Central memory CD8-positive, alpha-beta T cell (primary cell): Measurements from ENCODE around the gene AP1G1.

Source experiments
- ATAC-seq: fragments of 150-1000 bp; cut with Tn5 transposase; replicated peaks from 2 replicates; pipeline ENCODE4 v1.10.0; 2022; ENCODE audit warnings: mild to moderate bottlenecking, moderate FRiP score, moderate number of reproducible peaks; ENCODE audit not compliant: poor library complexity, severe bottlenecking; ENCODE audit errors: extremely low read depth
- DNase-seq, 2 donors: peaks; one replicate each; pipeline ENCODE4 v3.0.0; 2021; ENCODE audit warnings: low spot score in 2 of 2
- H3K27ac Mint-ChIP-seq: one replicate; pipeline ENCODE4 v1.8.0; 2022; ENCODE audit warnings: low read depth, mild to moderate bottlenecking, moderate library complexity, mixed read lengths
- H3K27me3 Mint-ChIP-seq: one replicate; pipeline ENCODE4 v1.8.0; 2022; ENCODE audit warnings: mixed read lengths
- H3K36me3 Mint-ChIP-seq: one replicate; pipeline ENCODE4 v1.8.0; 2022; ENCODE audit warnings: mild to moderate bottlenecking, moderate library complexity, mixed read lengths; ENCODE audit not compliant: insufficient read depth
- H3K4me1 Mint-ChIP-seq: one replicate; pipeline ENCODE4 v1.8.0; 2022; ENCODE audit warnings: mixed read lengths
- H3K4me3 Mint-ChIP-seq: one replicate; pipeline ENCODE4 v1.8.0; 2022; ENCODE audit warnings: mild to moderate bottlenecking, moderate library complexity, mixed read lengths
- H3K9me3 Mint-ChIP-seq: one replicate; pipeline ENCODE4 v1.8.0; 2022; ENCODE audit warnings: mixed read lengths

AP1G1 gene

DNA sequence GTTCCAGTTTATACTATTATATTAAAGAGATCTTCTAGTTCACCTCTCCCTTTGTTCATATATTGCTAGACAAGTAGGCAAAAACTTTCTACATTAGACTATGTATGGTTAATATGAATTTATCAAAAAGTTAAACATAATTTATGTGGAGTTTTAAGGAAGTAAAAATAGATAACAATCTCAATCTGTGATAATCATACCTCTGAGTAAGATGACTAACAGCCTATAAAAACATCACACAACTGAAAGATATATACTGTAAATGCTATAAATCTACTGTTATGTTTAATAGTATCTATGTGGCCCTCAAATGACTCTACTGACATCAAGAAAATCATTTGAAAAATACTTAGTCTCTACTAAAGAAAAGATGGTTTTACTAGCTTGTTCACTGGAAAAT, 37.1 kb downstream of the AP1G1 start:
- no peak overlapping the region for H3K27ac Mint-ChIP-seq
- no peaks in the 10 kb centered on the region for H3K27me3 Mint-ChIP-seq
- no peak overlapping the region for H3K4me3 Mint-ChIP-seq
- peaks cover 11% of the 10 kb centered on the region for H3K4me1 Mint-ChIP-seq
- no peak for DNase-seq
- no peak for ATAC-seq
- peaks cover 60% of the 10 kb centered on the region for H3K36me3 Mint-ChIP-seq
- H3K9me3 Mint-ChIP-seq, result no peaks in the 10 kb centered on the region

DNA sequence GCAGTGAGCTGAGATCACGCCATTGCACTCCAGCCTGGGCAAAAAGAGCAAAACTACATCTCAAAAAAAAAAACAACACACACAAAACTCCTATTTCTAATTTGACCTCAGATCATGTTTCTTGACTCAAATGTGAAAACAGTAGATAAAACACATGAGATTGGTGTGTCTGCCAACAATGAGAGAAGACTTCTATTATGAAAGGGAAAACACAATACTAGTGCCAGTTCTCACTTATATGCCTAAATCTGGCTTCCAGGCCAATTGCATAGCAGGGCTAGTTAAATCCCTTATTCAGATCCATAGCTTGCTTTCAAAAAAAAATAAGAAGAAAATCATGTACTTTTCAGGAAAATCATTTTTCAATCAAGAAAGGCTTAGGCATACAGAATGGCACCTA, 39.4 kb downstream of the AP1G1 start:
- Mint-ChIP-seq H3K36me3 (peaks cover 54% of the 10 kb centered on the region), H3K9me3 (no peaks in the 10 kb centered on the region), H3K27ac (no peak overlapping the region), H3K27me3 (no peaks in the 10 kb centered on the region), H3K4me3 (no peak overlapping the region), H3K4me1 (no peaks in the 10 kb centered on the region)
- ATAC-seq (no peak), DNase-seq (no peak)

DNA sequence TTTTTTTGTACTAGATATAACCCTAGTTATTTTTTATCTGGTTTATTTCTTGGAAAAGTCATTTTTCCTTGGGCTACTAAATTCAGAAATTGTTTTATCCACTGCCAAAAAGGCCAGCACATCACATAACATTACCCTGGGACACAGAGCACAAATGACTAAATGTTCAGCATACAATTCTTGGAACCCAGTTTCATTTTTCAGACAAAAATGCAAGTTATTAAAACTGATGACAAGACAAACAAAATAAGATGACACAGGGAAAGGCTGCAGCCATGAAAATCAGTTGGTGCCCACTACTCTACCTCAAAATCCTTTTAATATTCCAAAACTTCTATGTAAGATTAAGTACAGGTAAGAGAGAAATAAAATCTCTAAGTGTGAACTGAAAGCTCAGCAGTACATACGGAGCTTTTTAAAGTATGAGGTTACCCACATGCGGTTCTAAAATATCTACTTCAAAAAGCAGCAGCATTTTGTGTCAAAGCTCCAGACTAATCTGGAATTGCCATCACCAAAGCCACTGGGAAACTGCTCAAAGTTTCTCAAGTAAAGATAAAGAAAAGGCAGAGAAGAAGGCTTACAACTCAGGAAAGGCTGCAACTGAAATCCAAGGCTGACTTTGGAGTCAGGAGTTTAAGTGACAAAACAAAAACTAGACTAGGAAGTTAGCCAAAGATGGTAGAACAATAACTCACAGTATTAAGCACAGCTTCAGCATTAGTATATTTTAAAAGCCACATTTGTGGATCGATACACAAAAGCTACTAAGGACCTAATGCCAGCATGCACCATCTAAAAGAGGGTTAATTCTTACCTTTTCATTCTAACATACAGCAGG, 41.4 kb downstream of the AP1G1 start:
- no peaks in the 10 kb centered on the region for H3K27me3 Mint-ChIP-seq

DNA sequence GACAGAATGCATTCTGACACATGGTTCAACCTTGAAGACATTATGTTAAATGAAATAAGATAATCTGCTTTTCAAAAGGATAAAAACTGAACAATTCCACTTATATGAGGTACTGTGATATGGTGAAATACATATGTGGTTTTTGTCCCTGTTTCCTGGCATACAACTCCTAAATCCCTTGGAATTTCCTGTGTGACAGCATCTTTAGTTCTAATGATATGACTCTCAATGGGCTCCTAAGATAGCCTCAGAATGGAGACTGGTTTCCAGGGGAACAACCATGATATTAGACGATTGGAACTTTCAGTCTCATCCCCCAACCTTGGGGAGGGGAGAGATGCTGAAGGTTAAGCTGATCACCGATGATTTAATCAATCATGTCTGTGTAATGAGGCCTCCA, 46.4 kb downstream of the AP1G1 start:
- no peak for DNase-seq
- H3K27me3 Mint-ChIP-seq, result no peaks in the 10 kb centered on the region
- no peak overlapping the region for H3K27ac Mint-ChIP-seq
- no peaks in the 10 kb centered on the region for H3K9me3 Mint-ChIP-seq
- no peaks in the 10 kb centered on the region for H3K4me1 Mint-ChIP-seq
- peaks cover 62% of the 10 kb centered on the region for H3K36me3 Mint-ChIP-seq
- no peak overlapping the region for H3K4me3 Mint-ChIP-seq
- no peak for ATAC-seq

More for the DNA sequence above, 41.4 kb downstream of the AP1G1 start:
- Mint-ChIP-seq H3K4me1 (no peaks in the 10 kb centered on the region), H3K9me3 (no peaks in the 10 kb centered on the region), H3K27ac (no peak overlapping the region), H3K4me3 (no peak overlapping the region), H3K36me3 (peaks cover 60% of the 10 kb centered on the region)
- no peak for DNase-seq
- no peak for ATAC-seq

DNA sequence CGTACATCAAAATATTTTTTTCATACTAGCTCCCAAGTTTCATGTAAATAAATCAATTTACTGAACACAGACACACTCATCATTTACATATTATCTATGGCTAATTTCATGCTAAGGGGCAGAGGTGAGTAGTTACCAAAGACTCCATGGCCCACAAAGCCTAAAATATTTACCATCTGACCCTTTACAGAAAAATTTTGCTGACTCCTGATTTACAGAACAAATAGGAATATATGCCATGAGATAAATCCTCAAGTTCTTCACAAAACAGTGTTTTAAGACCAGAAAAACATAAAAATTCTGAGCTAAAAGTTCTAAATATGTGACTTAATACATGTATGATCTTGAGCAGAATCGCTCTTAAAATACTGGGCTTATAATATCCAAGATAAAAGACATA, 47.5 kb downstream of the AP1G1 start:
- peaks cover 72% of the 10 kb centered on the region for H3K36me3 Mint-ChIP-seq
- ATAC-seq (no peak), DNase-seq (no peak)
- H3K27me3 Mint-ChIP-seq, result no peaks in the 10 kb centered on the region
- no peak overlapping the region for H3K27ac Mint-ChIP-seq
- H3K4me1 Mint-ChIP-seq, result no peaks in the 10 kb centered on the region
- H3K9me3 Mint-ChIP-seq, result no peaks in the 10 kb centered on the region
- no peak overlapping the region for H3K4me3 Mint-ChIP-seq

DNA sequence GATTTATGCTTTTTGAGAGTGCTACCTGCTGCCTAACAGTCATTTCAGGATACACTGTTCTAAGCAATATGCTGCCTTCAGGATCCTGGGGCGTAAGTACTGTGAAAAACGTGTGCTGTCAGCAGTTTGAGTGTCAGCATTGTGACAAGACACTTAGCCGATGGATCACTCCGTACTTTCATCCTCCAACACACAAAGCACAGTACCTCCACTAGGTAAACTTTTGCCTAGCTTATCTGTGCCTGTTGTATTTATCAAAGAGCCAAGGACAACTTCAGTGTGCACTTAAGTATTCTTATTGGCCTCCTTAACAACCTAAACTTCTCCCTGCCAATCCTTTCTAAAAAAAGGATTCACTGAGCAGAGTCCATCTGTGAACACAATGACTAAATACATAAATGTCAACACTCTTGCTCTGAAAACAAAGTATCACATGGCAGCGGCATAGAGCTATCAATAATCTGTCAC, 50.3 kb downstream of the AP1G1 start:
- H3K4me3 Mint-ChIP-seq, result no peak overlapping the region
- no peaks in the 10 kb centered on the region for H3K27me3 Mint-ChIP-seq
- H3K27ac Mint-ChIP-seq, result no peak overlapping the region
- DNase-seq, result no peak
- ATAC-seq, result no peak
- H3K9me3 Mint-ChIP-seq, result no peaks in the 10 kb centered on the region
- H3K4me1 Mint-ChIP-seq, result peaks cover 7% of the 10 kb centered on the region
- peaks cover 83% of the 10 kb centered on the region for H3K36me3 Mint-ChIP-seq

DNA sequence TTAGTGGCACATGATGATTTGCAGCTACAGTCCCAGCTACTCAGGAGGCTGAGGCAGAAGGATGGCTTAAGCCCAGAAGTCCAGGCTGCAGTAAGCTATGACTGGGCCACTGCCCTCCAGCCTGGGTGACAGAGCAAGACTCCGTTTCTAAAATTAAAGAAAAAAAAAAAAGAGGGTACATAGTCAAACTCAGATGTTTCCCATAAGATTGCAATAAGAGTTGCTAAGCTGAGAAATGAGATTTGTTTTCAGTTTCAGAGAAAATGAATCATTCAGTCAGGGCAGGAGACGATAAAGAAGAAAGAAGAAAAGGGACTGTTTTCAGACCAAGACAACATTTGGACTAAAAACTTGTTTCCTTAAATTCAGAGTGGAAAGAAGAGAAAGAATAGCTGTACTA, 54.0 kb downstream of the AP1G1 start:
- ATAC-seq (no peak), DNase-seq (no peak)
- no peak overlapping the region for H3K27ac Mint-ChIP-seq
- H3K4me3 Mint-ChIP-seq, result no peak overlapping the region
- H3K9me3 Mint-ChIP-seq, result no peaks in the 10 kb centered on the region
- H3K36me3 Mint-ChIP-seq, result peaks cover 74% of the 10 kb centered on the region
- peaks cover 10% of the 10 kb centered on the region for H3K4me1 Mint-ChIP-seq
- H3K27me3 Mint-ChIP-seq, result no peaks in the 10 kb centered on the region

DNA sequence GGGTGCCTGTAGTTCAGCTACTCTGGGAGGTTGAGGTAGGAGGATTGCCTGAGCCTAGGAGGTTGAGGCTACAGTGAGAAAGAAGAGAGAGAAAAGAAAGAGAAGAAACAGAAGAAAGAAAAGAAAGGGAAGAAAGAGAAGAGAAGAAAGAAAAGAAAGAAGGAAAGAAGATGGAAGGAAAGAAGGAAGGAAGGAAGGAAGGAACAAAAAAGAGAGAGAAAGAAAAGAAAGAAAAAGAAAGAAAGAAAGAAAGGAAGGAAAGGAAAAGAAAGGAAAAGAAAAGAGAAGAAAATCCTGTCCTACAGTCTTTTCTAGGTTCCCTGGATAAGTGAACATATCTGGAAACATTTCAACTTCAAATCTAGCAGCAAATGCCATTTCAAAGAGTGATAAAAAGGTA, 54.5 kb downstream of the AP1G1 start:
- Mint-ChIP-seq H3K9me3 (no peaks in the 10 kb centered on the region), H3K27me3 (no peaks in the 10 kb centered on the region)

DNA sequence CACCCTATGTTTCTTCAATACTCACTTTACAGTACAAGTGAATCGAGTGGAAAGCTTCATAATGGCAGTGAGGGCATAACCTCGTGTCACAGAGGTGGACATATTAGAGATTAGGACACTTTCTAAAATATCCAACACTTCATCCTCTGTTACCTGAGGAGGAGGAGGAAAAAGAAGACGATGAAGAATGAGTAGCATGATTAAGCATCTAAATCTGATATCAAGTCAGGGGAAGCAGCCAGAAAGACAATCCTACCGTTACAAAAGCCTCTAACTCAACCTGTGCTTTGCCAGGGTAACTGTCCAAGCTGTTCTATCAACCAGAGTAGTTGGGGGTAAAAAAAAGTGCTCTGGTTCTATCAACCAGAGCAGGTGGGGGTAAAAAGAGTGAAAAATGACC, 60.4 kb downstream of the AP1G1 start:
- Mint-ChIP-seq H3K4me1 (peaks cover 2% of the 10 kb centered on the region), H3K9me3 (no peaks in the 10 kb centered on the region), H3K27me3 (no peaks in the 10 kb centered on the region), H3K27ac (peak overlapping the region; percentile 20), H3K4me3 (no peak overlapping the region), H3K36me3 (peaks cover 66% of the 10 kb centered on the region)
- ATAC-seq (no peak), DNase-seq (no peak)

More for the DNA sequence above, 54.5 kb downstream of the AP1G1 start:
- Mint-ChIP-seq H3K4me1 (peaks cover 10% of the 10 kb centered on the region), H3K4me3 (no peak overlapping the region), H3K27ac (peak overlapping the region; percentile 71), H3K36me3 (peaks cover 72% of the 10 kb centered on the region)
- no peak for DNase-seq
- ATAC-seq, result no peak

DNA sequence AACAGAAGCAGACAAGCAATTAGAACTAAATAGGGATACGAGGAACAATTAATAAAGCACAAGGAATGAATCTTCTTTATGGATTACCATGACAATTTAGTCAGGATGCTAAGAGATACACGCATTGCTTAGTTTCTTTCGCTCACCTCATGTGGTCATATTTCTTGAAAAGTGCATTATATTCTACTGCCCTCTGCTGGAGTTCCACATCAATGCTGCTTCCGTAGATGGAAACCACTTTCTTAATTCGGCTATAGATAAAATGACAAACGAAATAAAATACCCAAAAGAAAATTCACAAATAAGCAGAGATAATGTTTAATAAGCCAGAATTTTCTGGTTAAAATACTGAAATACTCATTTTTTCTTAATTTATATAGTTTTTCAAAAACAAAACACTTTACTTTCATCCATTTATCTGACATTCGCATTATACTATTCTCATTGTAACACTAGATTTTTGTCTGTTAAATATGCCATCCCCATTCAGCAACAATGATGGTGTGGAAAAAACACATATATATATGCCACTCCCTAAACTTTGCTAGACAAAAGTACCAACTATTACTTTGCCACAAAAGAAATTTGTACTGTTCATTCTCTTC, 62.1 kb downstream of the AP1G1 start:
- Mint-ChIP-seq H3K27ac (no peak overlapping the region), H3K4me1 (no peaks in the 10 kb centered on the region), H3K36me3 (peaks cover 69% of the 10 kb centered on the region), H3K4me3 (no peak overlapping the region), H3K9me3 (no peaks in the 10 kb centered on the region), H3K27me3 (no peaks in the 10 kb centered on the region)
- DNase-seq (no peak), ATAC-seq (peak; percentile 58)

DNA sequence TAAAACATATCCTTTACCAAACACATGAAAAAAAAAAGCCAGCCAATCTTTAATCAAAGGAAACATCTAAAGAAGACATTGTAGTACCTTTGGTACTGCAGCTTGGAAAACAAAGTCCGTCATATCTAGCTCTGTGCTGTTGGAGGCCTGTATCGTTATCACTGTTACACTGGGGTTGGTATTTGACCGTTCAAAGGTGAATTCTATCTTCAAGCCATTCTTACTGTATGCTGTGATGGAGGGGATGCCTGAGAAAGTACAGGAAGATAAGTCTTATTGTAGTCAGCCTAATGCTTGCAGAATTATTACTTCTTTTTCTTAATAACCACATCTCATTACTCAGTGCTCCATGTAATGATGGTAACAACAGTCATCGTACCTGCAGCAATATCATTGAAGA, 69.8 kb downstream of the AP1G1 start:
- Mint-ChIP-seq H3K4me3 (no peak overlapping the region), H3K27ac (no peak overlapping the region), H3K9me3 (no peaks in the 10 kb centered on the region), H3K27me3 (no peaks in the 10 kb centered on the region), H3K36me3 (peaks cover 66% of the 10 kb centered on the region), H3K4me1 (no peaks in the 10 kb centered on the region)
- no peak for ATAC-seq
- no peak for DNase-seq

DNA sequence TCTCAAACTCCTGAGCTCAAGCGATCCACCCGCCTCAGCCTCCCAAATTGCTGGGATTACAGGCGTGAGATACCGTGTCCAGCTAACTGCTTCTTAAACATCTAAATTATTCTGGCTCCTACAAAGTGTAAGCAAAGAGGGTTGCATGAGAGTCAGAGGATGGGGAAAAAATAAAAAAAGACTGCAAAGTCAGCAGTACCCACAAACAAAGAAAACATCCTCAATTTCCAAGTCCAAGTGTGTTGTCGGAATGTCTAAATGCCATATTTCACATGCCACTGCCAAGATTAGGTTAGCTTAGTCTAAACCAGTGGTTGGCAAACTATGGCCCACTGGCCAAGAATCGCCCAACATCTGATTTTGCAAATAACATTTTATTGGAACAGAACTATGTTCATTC, 71.1 kb downstream of the AP1G1 start:
- Mint-ChIP-seq H3K9me3 (no peaks in the 10 kb centered on the region), H3K27me3 (no peaks in the 10 kb centered on the region), H3K4me1 (no peaks in the 10 kb centered on the region), H3K27ac (no peak overlapping the region), H3K36me3 (peaks cover 69% of the 10 kb centered on the region), H3K4me3 (no peak overlapping the region)
- no peak for ATAC-seq
- no peak for DNase-seq

DNA sequence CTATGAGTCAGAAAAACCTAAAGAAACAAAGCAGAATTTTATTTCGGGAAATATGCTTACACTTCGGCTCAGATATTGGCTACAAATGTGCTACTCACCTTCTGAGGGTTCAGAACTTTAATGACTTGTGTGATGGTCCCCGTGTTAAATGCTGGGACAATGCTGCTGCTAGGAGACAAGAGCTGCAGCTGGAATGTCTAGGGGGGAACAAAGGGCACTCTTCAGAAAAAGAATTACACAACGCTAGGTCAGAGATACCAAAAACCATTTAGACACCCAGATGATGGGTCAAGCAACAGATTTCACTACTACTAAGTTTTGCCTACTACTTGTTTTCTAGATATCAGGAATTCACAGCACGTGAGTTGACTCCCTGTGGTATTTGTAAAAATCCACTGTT, 74.1 kb downstream of the AP1G1 start:
- ATAC-seq (no peak), DNase-seq (no peak)
- Mint-ChIP-seq H3K36me3 (peaks cover 65% of the 10 kb centered on the region), H3K27me3 (no peaks in the 10 kb centered on the region), H3K27ac (no peak overlapping the region), H3K9me3 (no peaks in the 10 kb centered on the region), H3K4me1 (peaks cover 3% of the 10 kb centered on the region), H3K4me3 (no peak overlapping the region)
